Measurements from ENCODE around the gene CD74. TPM values are rescaled to one million over a fixed set of nuclear protein-coding genes. Genes with fewer than 3 reads are reported as not detected.
"Not testable (repeated sequence)": the region's sequence is repeated elsewhere in the genome, so short reads cannot be mapped to it uniquely, and the experiment has no call there.

CD74 gene
- total RNA-seq, 1 donor from 2014 or later: 251 TPM

GRCh38 chr5:150457121-150457520 is 44.4 kb upstream of the CD74 start:
- no peaks in the 10 kb centered on the region for H3K27me3 ChIP-seq (ENCODE audit: low read depth)
- DNase-seq: no peak
- H3K36me3 ChIP-seq: no peaks in the 10 kb centered on the region
- H3K9me3 ChIP-seq (replicated peaks): no peaks in the 10 kb centered on the region
- intact Hi-C loops (cut with micrococcal nuclease): loop anchor here (5.0 kb wide), 1 partner anchor 65 kb away; no protein-coding TSS in a partner anchor
- no peak overlapping the region for H3K27ac ChIP-seq (replicated peaks)
- no peak for TF ChIP-seq CTCF (IDR thresholded peaks at IDR 0.05; ENCODE audit: borderline replicate concordance)
- no peak overlapping the region for H3K4me3 ChIP-seq
- H3K4me1 ChIP-seq: peaks cover 13% of the 10 kb centered on the region

- TF ChIP-seq CTCF (IDR thresholded peaks at IDR 0.05; ENCODE audit: borderline replicate concordance): no peak
- no peak overlapping the region for H3K27ac ChIP-seq (replicated peaks)
- DNase-seq: no peak
- no peaks in the 10 kb centered on the region for H3K27me3 ChIP-seq (ENCODE audit: low read depth)
- peaks cover 13% of the 10 kb centered on the region for H3K4me1 ChIP-seq
- intact Hi-C loops (cut with micrococcal nuclease): loop anchor here (5.0 kb wide), 1 partner anchor 68 kb away; no protein-coding TSS in a partner anchor
- H3K4me3 ChIP-seq: no peak overlapping the region
- H3K36me3 ChIP-seq: no peaks in the 10 kb centered on the region
- no peaks in the 10 kb centered on the region for H3K9me3 ChIP-seq (replicated peaks)
These were observed 42.0 kb upstream of the CD74 start for GRCh38 chr5:150454492-150455229.

- peaks cover 11% of the 10 kb centered on the region for H3K4me1 ChIP-seq
- H3K4me3 ChIP-seq; H3K36me3 ChIP-seq; H3K27me3 ChIP-seq (ENCODE audit: low read depth); H3K27ac ChIP-seq (replicated peaks); H3K9me3 ChIP-seq (replicated peaks); intact Hi-C loops (cut with micrococcal nuclease); DNase-seq: not testable (repeated sequence)
These were observed 41.3 kb upstream of the CD74 start for GRCh38 chr5:150454027-150454426.

- intact Hi-C loops (cut with micrococcal nuclease): no loop called here
- Histone ChIP-seq H3K4me3 (no peak overlapping the region), H3K27ac (replicated peaks) (no peak overlapping the region), H3K9me3 (replicated peaks) (no peaks in the 10 kb centered on the region), H3K36me3 (peaks cover 2% of the 10 kb centered on the region), H3K4me1 (peaks cover 16% of the 10 kb centered on the region), H3K27me3 (ENCODE audit: low read depth) (no peaks in the 10 kb centered on the region)
- DNase-seq: no peak
- no peak for TF ChIP-seq CTCF (IDR thresholded peaks at IDR 0.05; ENCODE audit: borderline replicate concordance)
These were observed 40.2 kb upstream of the CD74 start for GRCh38 chr5:150452914-150453313.

- peaks cover 15% of the 10 kb centered on the region for H3K36me3 ChIP-seq
- H3K27me3 ChIP-seq (ENCODE audit: low read depth): no peaks in the 10 kb centered on the region
- H3K27ac ChIP-seq (replicated peaks): no peak overlapping the region
- intact Hi-C loops (cut with micrococcal nuclease): no loop called here
- no peaks in the 10 kb centered on the region for H3K9me3 ChIP-seq (replicated peaks)
- no peak for TF ChIP-seq CTCF (IDR thresholded peaks at IDR 0.05; ENCODE audit: borderline replicate concordance)
- H3K4me3 ChIP-seq: no peak overlapping the region
- peaks cover 26% of the 10 kb centered on the region for H3K4me1 ChIP-seq
- no peak for DNase-seq
These were observed 38.9 kb upstream of the CD74 start for GRCh38 chr5:150451594-150451993.
